ENCODE measurements around the gene GPR31.

GPR31 gene

GRCh38 chr6:167118006-167118405 lies 39.8 kb downstream of the GPR31 start:
- no peak for DNase-seq (ENCODE audit: low read depth in 2 of 2)

- DNase-seq (ENCODE audit: low read depth in 2 of 2), result no peak
Observed at GRCh38 chr6:167116838-167117228, 40.9 kb downstream of the GPR31 start.

DNA sequence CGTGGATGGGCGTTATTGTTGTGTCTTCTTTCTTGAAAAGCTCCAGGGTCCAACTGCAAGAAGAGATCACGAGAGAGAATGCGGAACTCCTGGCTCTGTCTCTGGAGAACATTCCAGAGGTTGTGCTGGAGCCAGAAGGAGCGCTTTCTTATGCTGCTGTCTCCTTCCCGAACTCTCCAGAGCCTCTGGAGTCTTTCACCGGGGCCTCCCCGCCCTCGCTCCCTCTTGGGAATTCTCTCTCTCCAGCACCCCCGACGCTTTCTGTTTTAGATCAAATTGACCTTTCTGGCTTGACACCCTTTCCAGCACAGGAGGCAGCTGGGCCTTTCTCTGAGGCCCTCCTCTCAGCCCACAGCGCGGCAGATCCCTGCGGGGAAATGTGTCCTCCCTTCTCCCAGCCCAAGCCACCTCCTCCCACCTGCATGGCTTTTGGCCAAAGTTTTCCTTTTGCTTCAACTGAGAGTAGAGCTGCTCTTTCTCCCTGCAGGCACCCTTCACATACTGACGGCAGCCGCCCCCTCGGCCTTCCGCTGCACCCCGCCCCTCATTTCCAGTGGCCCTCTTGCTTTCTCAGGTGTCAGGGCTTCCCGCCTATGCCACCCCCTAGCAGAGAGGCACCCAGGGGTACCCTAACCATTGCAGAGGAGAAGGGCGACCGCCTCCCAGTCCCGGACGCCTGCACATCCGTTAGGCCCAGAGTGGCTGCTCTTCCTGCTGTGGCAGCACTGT lies 41.5 kb downstream of the GPR31 start:
- DNase-seq (ENCODE audit: low read depth in 2 of 2), result no peak

DNA sequence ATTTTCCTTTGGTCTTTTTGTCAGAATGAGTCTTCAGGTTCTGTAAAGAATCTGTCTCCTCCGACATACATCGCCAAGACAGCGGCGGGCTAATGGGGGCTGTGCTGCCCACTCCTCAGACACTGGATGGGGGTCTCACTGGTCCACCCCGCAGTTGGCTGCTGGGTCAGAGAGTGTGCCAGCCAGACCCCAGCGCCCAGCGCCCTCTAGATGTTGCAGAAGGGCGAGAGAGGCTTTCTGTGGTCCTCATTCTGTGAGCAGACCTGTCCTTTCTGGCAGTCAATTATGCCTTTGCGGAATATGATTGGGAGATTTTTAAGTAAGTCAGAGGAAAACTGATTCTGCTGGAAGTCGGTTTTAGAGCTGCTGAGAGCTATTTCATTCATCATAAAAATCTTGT lies 42.7 kb downstream of the GPR31 start:
- no peak for DNase-seq (ENCODE audit: low read depth in 2 of 2)

DNA sequence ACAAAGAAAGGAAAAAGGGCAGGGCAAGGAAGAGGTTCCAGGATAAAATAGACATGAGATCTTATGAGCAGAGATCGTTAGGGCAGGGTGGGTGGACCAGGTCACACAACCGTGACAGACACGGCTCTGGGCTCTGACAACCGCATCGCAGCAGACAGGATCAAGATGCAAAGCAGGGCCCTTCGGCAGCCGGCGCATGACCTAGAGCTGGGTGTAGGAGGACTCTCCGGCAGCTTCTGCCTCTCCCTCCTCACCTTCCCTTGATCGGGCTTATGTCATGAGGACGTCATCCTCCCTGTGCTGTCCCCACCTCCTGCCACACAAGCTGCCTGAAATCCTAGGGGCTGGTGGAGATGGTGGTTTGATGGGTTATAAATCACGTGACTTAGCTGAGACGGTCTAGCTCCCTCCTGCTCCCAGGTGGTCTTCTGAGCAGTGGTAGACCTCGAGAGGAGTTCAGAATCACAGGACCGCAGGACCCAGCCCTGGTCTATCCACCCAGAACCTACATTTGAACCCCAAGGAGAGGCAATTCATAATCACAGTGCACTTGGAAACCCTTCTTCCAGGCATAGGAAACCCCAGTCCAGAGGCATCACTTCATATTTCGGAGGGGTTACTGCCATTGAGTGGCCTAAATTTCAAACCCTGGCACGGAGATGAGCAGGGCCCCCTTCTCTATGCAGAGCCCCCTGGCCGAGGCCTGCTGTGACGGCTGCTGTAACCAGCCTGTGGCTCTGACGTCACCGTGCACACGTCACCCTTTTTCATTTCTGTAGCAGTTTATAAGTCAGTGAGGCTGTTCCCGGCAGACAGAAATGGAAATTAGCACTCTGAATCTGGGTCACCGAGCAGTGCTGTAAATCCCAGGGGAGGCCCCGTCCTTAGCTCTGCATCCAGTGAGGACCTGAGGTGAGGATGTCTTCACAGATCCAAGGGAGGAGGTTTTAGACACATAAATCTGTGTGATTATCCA lies 43.6 kb downstream of the GPR31 start:
- DNase-seq (ENCODE audit: low read depth in 2 of 2), result no peak

DNA sequence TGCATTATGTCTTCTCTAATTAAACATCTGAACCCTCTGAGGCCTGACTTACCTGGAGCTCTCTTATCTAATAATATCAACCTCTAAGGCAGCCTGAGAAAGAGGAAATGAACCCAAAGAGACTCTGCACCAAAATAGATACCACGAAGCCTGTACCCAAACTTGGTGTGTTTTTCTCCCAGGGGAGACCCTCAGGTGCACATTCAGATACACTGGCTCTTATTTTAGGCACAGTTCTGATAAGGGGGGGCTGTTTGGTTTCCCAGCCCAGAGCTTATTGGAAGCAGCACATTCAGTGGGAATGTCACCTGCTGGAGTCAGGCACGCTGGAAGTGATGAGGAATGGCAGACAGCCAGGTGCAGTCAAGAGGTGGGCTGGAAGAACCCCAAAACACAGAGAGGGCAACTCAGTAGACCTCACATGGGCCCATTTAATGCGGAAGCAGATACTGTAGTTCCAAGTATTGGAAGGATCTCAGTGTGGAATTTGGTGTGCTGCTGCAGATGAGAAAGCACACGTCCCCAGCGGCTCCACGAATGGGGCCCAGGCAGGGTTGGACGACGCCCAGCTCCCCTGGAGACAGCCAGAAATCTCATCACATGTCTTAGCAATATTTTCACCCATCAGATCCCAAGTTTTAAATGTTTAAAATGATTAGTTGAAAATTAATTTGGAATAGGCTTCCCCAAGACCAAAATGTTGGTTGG lies 44.6 kb downstream of the GPR31 start:
- DNase-seq (ENCODE audit: low read depth in 2 of 2), result no peak

GRCh38 chr6:167112421-167112820 lies 45.4 kb downstream of the GPR31 start:
- DNase-seq (ENCODE audit: low read depth in 2 of 2), result no peak

- DNase-seq (ENCODE audit: low read depth in 2 of 2), result no peak
Observed at GRCh38 chr6:167111597-167111996, 46.2 kb downstream of the GPR31 start.

- no peak for DNase-seq (ENCODE audit: low read depth in 2 of 2)
Observed at GRCh38 chr6:167109651-167110050, 48.1 kb downstream of the GPR31 start.

- no peak for DNase-seq (ENCODE audit: low read depth in 2 of 2)
Observed at GRCh38 chr6:167108278-167108677, 49.5 kb downstream of the GPR31 start.

GRCh38 chr6:167107787-167108186 lies 50.0 kb downstream of the GPR31 start:
- DNase-seq (ENCODE audit: low read depth in 2 of 2), result no peak

DNA sequence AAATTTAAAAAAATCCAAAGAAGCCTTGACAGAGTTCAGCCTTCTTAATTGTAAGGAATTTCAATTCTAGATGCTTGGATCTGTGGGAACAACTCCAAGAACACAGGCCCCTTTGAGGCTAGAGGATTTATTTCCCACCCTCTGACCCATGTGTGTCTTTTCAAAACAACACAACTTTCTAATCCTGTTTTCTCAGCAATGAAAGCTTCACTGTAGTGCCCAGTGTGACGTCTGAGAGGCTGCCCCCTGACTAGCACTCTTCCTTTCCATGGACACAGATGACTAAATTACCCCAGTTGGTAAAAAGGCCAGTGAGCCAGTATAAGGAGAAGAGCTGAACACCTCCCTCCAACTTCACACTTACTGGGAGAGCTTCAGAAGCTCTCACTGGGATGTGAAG lies 51.4 kb downstream of the GPR31 start:
- no peak for DNase-seq (ENCODE audit: low read depth in 2 of 2)
